Gastroesophageal sphincter (tissue), 3 donors: ENCODE data around the gene CLCN1.

ENCODE experiments used
- CTCF ChIP-seq, 4 experiments: fragments of 200-600 bp in 2 of 4; fragments of 450-650 bp in 2 of 4; sonication (generic) in 1 of 4; IDR thresholded peaks; one replicate each; pipeline ENCODE4 v1.5.1; 2017 to 2019; ENCODE audit warnings: antibody characterized with exemption in 4 of 4, mild to moderate bottlenecking in 2 of 4, moderate library complexity in 2 of 4
- EP300 ChIP-seq: sonication (generic); formaldehyde crosslinking; IDR thresholded peaks from one replicate; pipeline ENCODE4 v1.6.1; 2017; ENCODE audit warnings: antibody characterized with exemption, mild to moderate bottlenecking
- POLR2A ChIP-seq, 2 donors: fragments of 450-650 bp; IDR thresholded peaks; one replicate each; pipeline ENCODE4 v1.6.1; 2017; ENCODE audit warnings: antibody characterized with exemption in 2 of 2, mild to moderate bottlenecking in 2 of 2, moderate library complexity in 1 of 2

- TF ChIP-seq CTCF (IDR thresholded peaks at IDR 0.05): no peak
- TF ChIP-seq EP300: no peak
- no peak for TF ChIP-seq POLR2A (IDR thresholded peaks at IDR 0.05)
These were observed 36.5 kb upstream of the CLCN1 start for GRCh38 chr7:143279186-143280098.
